SK-N-SH treated with all-trans-retinoic acid at 6 μM for 48 hours (cell line): Measurements from ENCODE around the gene TCF25.

Source experiments
- ATAC-seq: fragments of 200-7000 bp; cut with Tn5 transposase; 3 replicates; pipeline ENCODE4 v1.9.1; 2020; ENCODE audit warnings: mild to moderate bottlenecking, moderate library complexity
- ARNTL ChIP-seq: fragments of 450-650 bp; formaldehyde crosslinking; IDR thresholded peaks from 2 replicates; pipeline ENCODE4 v1.5.0; 2020; ENCODE audit warnings: low read depth, mild to moderate bottlenecking, moderate library complexity, borderline replicate concordance
- BACH2 ChIP-seq: fragments of 250-450 bp; sonication (Bioruptor Pico); IDR thresholded peaks from 2 replicates; pipeline ENCODE4 v1.9.0; 2021; ENCODE audit warnings: mild to moderate bottlenecking, borderline replicate concordance
- CREB5 ChIP-seq: fragments of 250-450 bp; sonication (Bioruptor Pico); IDR thresholded peaks from 2 replicates; pipeline ENCODE4 v1.5.1; 2020; ENCODE audit warnings: low read depth, mild to moderate bottlenecking, moderate library complexity
- CSDC2 ChIP-seq: fragments of 250-450 bp; sonication (Bioruptor Pico); IDR thresholded peaks from 2 replicates; pipeline ENCODE4 v1.5.0; 2020; ENCODE audit warnings: mild to moderate bottlenecking, moderate library complexity
- CSRNP3 ChIP-seq: fragments of 250-450 bp; sonication (Bioruptor Pico); IDR thresholded peaks from 2 replicates; pipeline ENCODE4 v1.5.1; 2021; ENCODE audit warnings: mild to moderate bottlenecking, moderate library complexity
- ESRRG ChIP-seq: fragments of 250-450 bp; sonication (Bioruptor Pico); IDR thresholded peaks from 2 replicates; pipeline ENCODE4 v1.6.1; 2021; ENCODE audit warnings: mild to moderate bottlenecking
- GLIS3 ChIP-seq: fragments of 250-450 bp; sonication (Bioruptor Pico); IDR thresholded peaks from 2 replicates; pipeline ENCODE4 v1.5.0; 2020; ENCODE audit warnings: mild to moderate bottlenecking, moderate library complexity
- ISL1 ChIP-seq: fragments of 250-450 bp; sonication (Bioruptor Pico); IDR thresholded peaks from 2 replicates; pipeline ENCODE4 v2.1.2; 2022; ENCODE audit warnings: mild to moderate bottlenecking, moderate library complexity
- PATZ1 ChIP-seq: fragments of 250-450 bp; sonication (Bioruptor Pico); IDR thresholded peaks from 2 replicates; pipeline ENCODE4 v1.8.0; 2020; ENCODE audit warnings: mild to moderate bottlenecking, moderate library complexity, borderline replicate concordance
- POU6F1 ChIP-seq: fragments of 250-450 bp; sonication (Bioruptor Pico); IDR thresholded peaks from 2 replicates; pipeline ENCODE4 v1.8.0; 2021; ENCODE audit warnings: low read depth, mild to moderate bottlenecking, moderate library complexity, borderline replicate concordance
- PPARA ChIP-seq: fragments of 250-450 bp; sonication (Bioruptor Pico); IDR thresholded peaks from 2 replicates; pipeline ENCODE4 v1.5.0; 2020; ENCODE audit warnings: mild to moderate bottlenecking, borderline replicate concordance
- RARB ChIP-seq: fragments of 250-450 bp; sonication (Bioruptor Pico); IDR thresholded peaks from 2 replicates; pipeline ENCODE4 v1.8.0; 2021; ENCODE audit warnings: mild to moderate bottlenecking, moderate library complexity
- TCF4 ChIP-seq: fragments of 250-450 bp; sonication (Bioruptor Pico); IDR thresholded peaks from 2 replicates; pipeline ENCODE4 v1.8.0; 2021; ENCODE audit warnings: mild to moderate bottlenecking, moderate library complexity, borderline replicate concordance
- TOX ChIP-seq: fragments of 250-450 bp; sonication (Bioruptor Pico); IDR thresholded peaks from 2 replicates; pipeline ENCODE4 v1.8.0; 2021; ENCODE audit warnings: mild to moderate bottlenecking, moderate library complexity, borderline replicate concordance
- TSHZ2 ChIP-seq: fragments of 250-450 bp; sonication (Bioruptor Pico); IDR thresholded peaks from 2 replicates; pipeline ENCODE4 v1.5.0; 2020; ENCODE audit warnings: mild to moderate bottlenecking, moderate library complexity
- ZFP3 ChIP-seq: fragments of 250-450 bp; sonication (Bioruptor Pico); IDR thresholded peaks from 2 replicates; pipeline ENCODE4 v1.5.0; 2020; ENCODE audit warnings: mild to moderate bottlenecking, moderate library complexity
- ZNF565 ChIP-seq: fragments of 450-650 bp; formaldehyde crosslinking; conservative IDR thresholded peaks from 2 replicates; pipeline ENCODE4 v1.5.0; 2020; ENCODE audit warnings: low read depth, mild to moderate bottlenecking, moderate library complexity
- ZNF70 ChIP-seq: fragments of 450-650 bp; formaldehyde crosslinking; IDR thresholded peaks from 2 replicates; pipeline ENCODE4 v1.5.0; 2020; ENCODE audit warnings: mild to moderate bottlenecking, moderate library complexity
- ZNF8 ChIP-seq: fragments of 450-650 bp; formaldehyde crosslinking; IDR thresholded peaks from 2 replicates; pipeline ENCODE4 v1.5.0; 2020; ENCODE audit warnings: mild to moderate bottlenecking, moderate library complexity

The TCF25 gene

GRCh38 chr16:89827383-89828198 lies 45.8 kb upstream of the TCF25 start:
- ATAC-seq, result peak; percentile 85
- TF ChIP-seq ESRRG (no peak), POU6F1 (no peak), TCF4 (CRISPR knock-in tag) (no peak), ZNF70 (peak; percentile 92), GLIS3 (CRISPR knock-in tag) (no peak), ZNF565 (no peak)

GRCh38 chr16:89828199-89828869 lies 45.1 kb upstream of the TCF25 start, which contains the start of gene SPIRE2:
TSS of gene SPIRE2 (plus strand) at chr16:89828475. CDS start at chr16:89828551, 76 bp downstream.
- TF ChIP-seq ZNF8 (CRISPR knock-in tag) (no peak), GLIS3 (CRISPR knock-in tag) (no peak), BACH2 (no peak), ZFP3 (CRISPR knock-in tag) (no peak), PATZ1 (no peak), TCF4 (CRISPR knock-in tag) (no peak), CSRNP3 (CRISPR knock-in tag) (no peak), CSDC2 (CRISPR knock-in tag) (no peak), ZNF565 (no peak), ARNTL (no peak), PPARA (CRISPR knock-in tag) (no peak), CREB5 (CRISPR knock-in tag) (no peak)
- peak; percentile 76 for ATAC-seq

- peak; percentile 16 for ATAC-seq
- TF ChIP-seq ESRRG (no peak), TSHZ2 (CRISPR knock-in tag) (no peak), RARB (no peak), PATZ1 (peak; percentile 36; the same call in 1 of the 2 replicates), ZNF565 (no peak), ZFP3 (CRISPR knock-in tag) (no peak), PPARA (CRISPR knock-in tag) (no peak), TOX (CRISPR knock-in tag) (no peak), ISL1 (CRISPR knock-in tag) (no peak)
Measured at GRCh38 chr16:89828870-89829629, 44.3 kb upstream of the TCF25 start.
